DMS153 (cell line): ENCODE measurements around the gene PCOLCE2.

Source experiments
- DNase-seq: peaks from one replicate; lab custom pipeline; 2025; lab: John Stamatoyannopoulos, UW

The PCOLCE2 gene

GRCh38 chr3:142888481-142889211, at the start of gene PCOLCE2:
Gene PCOLCE2, minus strand, starts transcription at chr3:142889083. Its CDS starts 187 bp downstream, at chr3:142888896.
- DNase-seq, result no peak

DNA sequence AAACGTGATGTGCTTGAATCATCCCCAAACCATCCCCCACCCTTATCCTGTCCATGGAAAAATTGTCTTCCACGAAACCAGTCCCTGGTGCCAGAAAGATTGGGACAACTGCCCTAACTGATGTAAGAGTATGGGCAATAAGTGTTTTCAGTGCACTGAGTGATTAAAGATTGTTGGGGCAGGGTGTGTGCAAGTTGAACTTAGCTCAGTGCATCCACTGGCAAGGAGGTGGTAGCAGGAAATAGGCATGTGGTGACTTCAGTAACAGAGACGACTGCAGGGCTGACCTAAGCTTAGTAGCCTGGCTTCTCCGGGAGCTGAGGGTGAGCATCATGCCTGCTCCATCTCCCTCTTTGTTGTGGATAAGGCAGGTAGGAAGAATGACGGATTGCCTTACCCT, 47.1 kb upstream of the PCOLCE2 start:
- DNase-seq, result no peak

DNA sequence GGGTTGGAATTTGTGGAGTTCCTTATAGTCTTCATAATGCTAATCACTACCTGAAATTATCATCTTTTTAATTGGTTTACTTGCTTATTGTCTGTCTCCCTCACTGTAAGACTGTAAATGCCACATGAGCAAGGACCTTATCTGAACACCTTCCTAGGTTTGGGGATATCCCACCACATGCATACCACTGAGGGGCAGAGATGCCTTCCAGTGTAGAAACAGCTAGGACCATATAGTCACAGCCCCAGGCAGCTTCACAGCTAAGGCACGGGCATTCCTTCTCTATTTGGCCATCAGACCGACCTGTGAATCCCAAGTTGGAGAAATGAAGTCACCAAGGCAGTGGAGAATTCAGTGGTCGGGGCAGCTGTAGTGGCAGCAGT, 46.0 kb upstream of the PCOLCE2 start:
- DNase-seq, result no peak

GRCh38 chr3:142934128-142934886, 45.4 kb upstream of the PCOLCE2 start:
- no peak for DNase-seq

DNA sequence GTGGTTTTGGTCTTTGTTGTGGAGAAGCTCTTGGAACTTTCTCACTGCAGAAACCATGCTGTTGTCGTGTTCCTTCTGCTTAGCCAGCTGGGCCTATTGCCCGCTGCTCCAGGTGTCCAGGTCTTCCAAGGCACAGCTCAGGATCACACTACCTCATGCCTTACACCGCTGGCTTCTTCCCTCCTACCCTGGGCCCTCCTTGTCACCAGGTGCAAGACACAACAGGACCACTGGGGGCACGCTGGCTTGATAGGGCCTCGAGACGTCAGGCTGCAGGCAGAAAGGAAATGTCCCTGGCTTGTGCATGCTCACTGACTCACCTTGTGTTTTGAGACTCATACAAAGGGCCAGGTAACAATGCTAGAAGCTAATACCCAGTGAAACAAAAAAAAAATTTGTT, 42.3 kb upstream of the PCOLCE2 start:
- DNase-seq, result no peak

DNA sequence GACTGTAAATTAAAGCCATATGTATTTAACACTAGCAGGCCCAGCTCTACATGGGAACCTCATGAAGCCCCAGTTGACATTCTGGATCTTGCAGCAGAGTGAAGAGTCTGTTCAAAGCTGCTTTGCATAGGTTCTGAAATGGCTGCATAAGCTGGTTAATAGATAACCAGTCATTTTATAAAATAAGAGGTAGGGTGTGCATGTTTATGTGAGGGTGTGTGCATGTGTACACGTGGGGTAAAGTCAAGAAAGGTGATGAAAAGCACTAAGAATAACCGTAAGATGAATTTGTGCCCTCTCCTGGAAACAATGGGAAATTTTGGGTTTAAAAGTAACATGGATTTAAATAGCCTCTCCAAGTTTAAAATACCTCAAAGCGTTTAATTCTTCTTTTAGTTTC, 41.6 kb upstream of the PCOLCE2 start:
- DNase-seq, result no peak

DNA sequence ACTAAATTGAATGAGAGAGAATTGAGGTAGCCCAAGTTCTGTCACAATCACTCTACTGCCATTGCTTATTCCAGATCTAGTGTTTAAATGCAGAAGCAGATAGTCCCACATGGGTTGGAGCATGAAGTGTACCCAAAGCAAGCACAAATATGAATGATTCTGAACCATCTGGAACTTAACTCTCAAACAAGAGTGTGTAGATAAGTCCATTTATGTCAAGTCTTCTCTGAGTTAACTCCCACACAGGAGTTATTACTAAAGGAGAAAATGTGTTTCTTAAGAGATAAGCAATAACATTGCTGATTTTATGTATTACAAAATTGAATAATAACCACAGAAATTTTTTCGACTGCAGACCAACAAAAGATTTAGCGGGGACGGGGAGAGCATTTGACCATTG, 41.0 kb upstream of the PCOLCE2 start:
- no peak for DNase-seq

- DNase-seq, result peak; percentile 57
Observed at GRCh38 chr3:142929109-142929508, 40.2 kb upstream of the PCOLCE2 start.

- no peak for DNase-seq
Observed at GRCh38 chr3:142926368-142926944, 37.6 kb upstream of the PCOLCE2 start.

GRCh38 chr3:142925140-142925539, 36.3 kb upstream of the PCOLCE2 start:
- no peak for DNase-seq

DNA sequence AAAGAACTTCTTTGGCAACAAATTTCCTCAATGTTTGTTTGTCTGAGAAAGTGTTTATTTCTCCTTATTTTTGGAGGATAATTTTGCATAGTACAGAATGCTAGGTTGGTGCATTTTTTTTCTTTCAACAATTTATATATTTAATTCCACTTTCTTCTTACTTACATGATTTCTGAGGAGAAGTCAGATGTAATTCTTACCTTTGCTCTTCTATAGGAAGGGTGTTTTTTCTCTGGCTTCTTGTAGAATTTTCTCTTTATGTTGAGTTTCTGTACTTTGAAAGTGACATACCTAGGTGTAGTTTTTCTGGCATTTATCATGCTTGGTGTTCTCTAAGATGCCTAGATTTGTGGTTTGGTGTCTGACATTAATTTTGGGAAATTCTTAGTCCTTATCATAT, 34.8 kb upstream of the PCOLCE2 start:
- no peak for DNase-seq

DNA sequence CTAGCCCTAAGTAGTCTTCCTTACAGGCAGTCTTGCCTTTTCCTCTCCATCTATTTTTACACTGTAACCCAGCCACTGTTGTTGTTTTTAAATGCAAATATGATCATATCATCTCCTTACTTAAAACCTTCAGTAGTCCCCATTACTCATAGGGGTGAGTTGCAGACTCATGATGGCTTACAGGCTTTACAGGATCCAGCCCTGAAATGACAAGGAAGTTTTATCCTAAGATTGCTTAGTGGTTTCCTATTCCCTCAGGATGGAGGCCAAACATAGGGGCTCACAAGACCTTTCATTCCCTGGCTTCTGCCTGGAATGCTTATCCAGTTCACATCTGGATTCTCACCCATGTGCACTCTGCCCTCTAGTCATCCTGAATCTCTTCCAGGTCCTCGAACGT, 27.7 kb upstream of the PCOLCE2 start:
- DNase-seq, result no peak

GRCh38 chr3:142915636-142916035, 26.8 kb upstream of the PCOLCE2 start:
- DNase-seq, result no peak

- DNase-seq, result no peak
Observed at GRCh38 chr3:142914286-142914811, 25.5 kb upstream of the PCOLCE2 start.

GRCh38 chr3:142913432-142913831, 24.5 kb upstream of the PCOLCE2 start:
- DNase-seq, result no peak

DNA sequence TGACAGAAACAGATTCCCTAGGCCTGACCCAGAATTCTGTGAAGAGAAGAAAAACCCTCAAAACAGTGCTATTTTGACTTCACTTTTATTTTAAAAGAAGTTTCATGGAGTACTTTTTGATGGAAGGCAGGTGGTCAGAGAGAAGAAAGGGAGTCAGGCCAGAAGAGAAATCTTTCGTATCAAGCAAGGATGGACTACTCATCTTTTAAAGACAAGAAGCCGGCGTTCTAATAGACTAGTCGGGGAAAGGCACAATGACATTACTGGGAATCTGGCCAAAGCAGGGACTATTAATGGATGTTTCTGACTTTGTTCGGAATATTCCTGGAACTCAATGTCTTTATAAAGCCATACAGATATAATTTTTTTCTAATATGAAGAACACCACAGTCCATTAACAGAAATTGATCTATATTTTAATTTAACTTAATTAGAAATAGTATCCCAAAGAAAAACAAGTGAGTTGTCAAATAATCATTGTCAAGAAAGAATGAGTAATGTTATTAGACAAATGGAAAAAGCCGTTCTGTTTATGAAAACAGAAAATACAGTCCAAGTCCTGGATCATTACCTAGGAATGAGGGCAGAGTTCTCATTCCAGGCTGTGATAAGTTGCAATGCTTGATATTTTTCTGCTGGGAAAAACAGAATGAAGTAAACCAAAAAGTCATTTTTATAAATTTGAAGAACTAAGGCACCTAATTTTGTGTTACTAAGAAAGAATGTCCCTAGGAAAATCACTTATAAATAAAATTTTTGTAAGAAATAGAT, 23.7 kb upstream of the PCOLCE2 start:
- no peak for DNase-seq

- DNase-seq, result no peak
Observed at GRCh38 chr3:142910280-142910679, 21.4 kb upstream of the PCOLCE2 start.

DNA sequence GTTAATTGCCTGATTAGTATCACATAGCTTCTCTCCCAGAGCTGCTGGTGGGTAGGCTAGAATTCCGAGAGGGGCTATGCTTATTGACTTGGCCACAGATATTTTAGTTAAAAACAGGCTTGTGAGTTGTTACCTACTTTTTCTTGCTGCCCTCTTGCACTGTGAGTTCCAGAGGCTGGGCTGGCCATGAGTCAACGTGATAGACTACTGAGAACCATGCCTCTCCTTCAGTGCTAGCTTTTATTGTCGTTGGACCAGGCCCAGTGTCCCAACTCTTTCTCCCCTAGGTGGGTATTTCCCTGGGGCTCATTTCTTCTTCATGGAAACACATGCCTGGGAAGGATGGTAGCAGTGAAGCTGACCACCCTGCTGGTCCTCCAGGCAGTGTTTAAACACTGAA, 20.4 kb upstream of the PCOLCE2 start:
- no peak for DNase-seq

- no peak for DNase-seq
Observed at GRCh38 chr3:142907996-142908395, 19.1 kb upstream of the PCOLCE2 start.

- DNase-seq, result no peak
Observed at GRCh38 chr3:142904639-142905436, 16.0 kb upstream of the PCOLCE2 start.

DNA sequence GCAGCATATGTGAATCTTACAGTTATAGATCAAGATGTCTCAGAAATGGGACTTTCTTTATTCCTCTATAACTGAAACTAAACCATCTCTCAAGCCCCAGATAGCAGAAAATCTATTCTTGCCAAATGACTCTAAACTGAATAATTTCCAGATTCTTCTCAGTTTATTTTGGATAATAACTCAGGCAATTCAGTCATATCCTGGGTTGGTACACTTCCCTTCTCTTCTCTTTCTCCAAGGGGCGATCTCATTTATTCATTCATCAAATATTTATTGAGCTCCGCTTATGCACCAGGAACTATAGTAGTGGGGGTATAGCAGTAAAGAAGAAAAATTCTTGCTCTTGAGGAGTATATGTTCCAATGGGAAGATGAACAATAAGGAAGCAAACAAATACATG, 13.5 kb upstream of the PCOLCE2 start:
- DNase-seq, result no peak
